NCI-H2196 treated with DMSO at 0.1 percent for 48 hours (cell line): Measurements from ENCODE around the gene ZNF592.
"Not testable (repeated sequence)": the region's sequence is repeated elsewhere in the genome, so short reads cannot be mapped to it uniquely, and the experiment has no call there.

ENCODE experiments used
- DNase-seq: peaks from one replicate; lab custom pipeline; 2025; ENCODE audit not compliant: unreplicated experiment; lab: John Stamatoyannopoulos, UW

ZNF592 gene

GRCh38 chr15:84748274-84749110, at the start of gene ZNF592:
Gene ZNF592 (plus strand): TSS chr15:84748592. CDS start chr15:84782676, 34,084 bp downstream.
- DNase-seq: peak; percentile 21

GRCh38 chr15:84699538-84700191, 48.7 kb upstream of the ZNF592 start:
- no peak for DNase-seq

GRCh38 chr15:84702961-84703482, 45.4 kb upstream of the ZNF592 start:
- DNase-seq: no peak

GRCh38 chr15:84703808-84704207, 44.6 kb upstream of the ZNF592 start:
- no peak for DNase-seq

GRCh38 chr15:84714372-84714771, 34.0 kb upstream of the ZNF592 start:
- no peak for DNase-seq

- no peak for DNase-seq
These were observed 33.6 kb upstream of the ZNF592 start for GRCh38 chr15:84714821-84715220.

GRCh38 chr15:84715441-84716035, 32.9 kb upstream of the ZNF592 start:
- DNase-seq: no peak

- peak; percentile 67 for DNase-seq
These were observed 32.2 kb upstream of the ZNF592 start, which contains the start of gene SEC11A for GRCh38 chr15:84716036-84716732. Gene SEC11A (minus strand): TSS chr15:84716139. CDS start chr15:84716075, 64 bp downstream.

GRCh38 chr15:84721371-84721770, 27.0 kb upstream of the ZNF592 start:
- DNase-seq: no peak

GRCh38 chr15:84722628-84723027, 25.8 kb upstream of the ZNF592 start:
- no peak for DNase-seq

GRCh38 chr15:84725001-84725491, 23.3 kb upstream of the ZNF592 start:
- no peak for DNase-seq

GRCh38 chr15:84727429-84727828, 21.0 kb upstream of the ZNF592 start:
- DNase-seq: no peak

- no peak for DNase-seq
These were observed 16.6 kb upstream of the ZNF592 start for GRCh38 chr15:84731774-84732173.

- DNase-seq: no peak
These were observed 13.5 kb upstream of the ZNF592 start for GRCh38 chr15:84734794-84735479.

GRCh38 chr15:84735480-84736061, 12.8 kb upstream of the ZNF592 start:
- DNase-seq: not testable (repeated sequence)

- DNase-seq: no peak
These were observed 12.0 kb upstream of the ZNF592 start for GRCh38 chr15:84736375-84736774.

- no peak for DNase-seq
These were observed 11.4 kb upstream of the ZNF592 start for GRCh38 chr15:84737005-84737404.

GRCh38 chr15:84740691-84741090, 7.7 kb upstream of the ZNF592 start:
- DNase-seq: no peak

- DNase-seq: no peak
These were observed 7.3 kb upstream of the ZNF592 start for GRCh38 chr15:84741121-84741520.
